H9 (cell line): ENCODE measurements around the gene FAM83E. TPM values are rescaled to one million over a fixed set of nuclear protein-coding genes. Genes with fewer than 3 reads are reported as not detected.

Experiments used
- DNase-seq: peaks from one replicate; pipeline ENCODE4 v3.0.0-alpha.2; 2017
- H2AFZ ChIP-seq: one replicate; pipeline ENCODE4 v1.6.1; 2013; ENCODE audit warnings: mild to moderate bottlenecking, low read length, control low read depth, moderate library complexity
- H2AK5ac ChIP-seq: 2 replicates; pipeline ENCODE4 v1.6.1; 2013; ENCODE audit warnings: low read length, control low read depth, mixed read lengths; ENCODE audit not compliant: insufficient read length
- H2BK120ac ChIP-seq: one replicate; pipeline ENCODE4 v1.6.1; 2013; ENCODE audit warnings: low read depth, mild to moderate bottlenecking, low read length, control low read depth, inconsistent platforms; ENCODE audit not compliant: poor library complexity, severe bottlenecking
- H2BK12ac ChIP-seq: 2 replicates; pipeline ENCODE4 v1.6.1; 2013; ENCODE audit warnings: low read length, control low read depth, mixed read lengths, low read depth; ENCODE audit not compliant: insufficient read length
- H2BK15ac ChIP-seq: 2 replicates; pipeline ENCODE4 v1.6.1; 2013; ENCODE audit warnings: low read depth, low read length, control low read depth
- H2BK20ac ChIP-seq: one replicate; pipeline ENCODE4 v1.6.1; 2013; ENCODE audit warnings: low read depth, mild to moderate bottlenecking, low read length, control low read depth, inconsistent platforms; ENCODE audit not compliant: poor library complexity, severe bottlenecking
- H2BK5ac ChIP-seq: 2 replicates; pipeline ENCODE4 v1.6.1; 2013; ENCODE audit warnings: low read length, control low read depth, mixed read lengths; ENCODE audit not compliant: insufficient read length
- H3K14ac ChIP-seq: 2 replicates; pipeline ENCODE4 v1.6.1; 2013; ENCODE audit warnings: low read length, control low read depth; ENCODE audit not compliant: insufficient read depth
- H3K18ac ChIP-seq: 2 replicates; pipeline ENCODE4 v1.6.1; 2013; ENCODE audit warnings: low read depth, mild to moderate bottlenecking, mixed read lengths, low read length, control low read depth; ENCODE audit not compliant: insufficient read length
- H3K23ac ChIP-seq: 2 replicates; pipeline ENCODE4 v1.6.1; 2013; ENCODE audit warnings: low read length, control low read depth, mixed read lengths, low read depth; ENCODE audit not compliant: insufficient read length
- H3K23me2 ChIP-seq: 2 replicates; pipeline ENCODE4 v1.6.1; 2013; ENCODE audit warnings: low read depth, mild to moderate bottlenecking, mixed read lengths, low read length, control low read depth; ENCODE audit not compliant: insufficient read length, poor library complexity, severe bottlenecking
- H3K27ac ChIP-seq: 2 replicates; pipeline ENCODE4 v1.5.1; 2013; ENCODE audit warnings: low read length, control low read depth, mixed read lengths, low read depth; ENCODE audit not compliant: insufficient read length
- H3K27me3 ChIP-seq: 2 replicates; pipeline ENCODE4 v1.6.1; 2013; ENCODE audit warnings: low read length, control low read depth, inconsistent platforms; ENCODE audit not compliant: insufficient read depth
- H3K4ac ChIP-seq: 2 replicates; pipeline ENCODE4 v1.6.1; 2013; ENCODE audit warnings: low read depth, mild to moderate bottlenecking, control low read depth, inconsistent platforms, low read length, moderate library complexity
- H3K4me1 ChIP-seq: 2 replicates; pipeline ENCODE4 v1.6.1; 2013; ENCODE audit warnings: low read length, control low read depth, inconsistent platforms; ENCODE audit not compliant: insufficient read depth
- H3K4me2 ChIP-seq: 2 replicates; pipeline ENCODE4 v1.6.1; 2013; ENCODE audit warnings: low read length, control low read depth, mixed read lengths; ENCODE audit not compliant: insufficient read length, insufficient read depth
- H3K56ac ChIP-seq: 2 replicates; pipeline ENCODE4 v1.6.1; 2013; ENCODE audit warnings: low read depth, mild to moderate bottlenecking, mixed read lengths, low read length, control low read depth; ENCODE audit not compliant: insufficient read length
- H3K79me1 ChIP-seq: 2 replicates; pipeline ENCODE4 v1.6.1; 2013; ENCODE audit warnings: low read depth, mild to moderate bottlenecking, moderate library complexity, low read length, control low read depth, inconsistent platforms; ENCODE audit not compliant: insufficient read depth, poor library complexity, severe bottlenecking
- H3K79me2 ChIP-seq: 2 replicates; pipeline ENCODE4 v1.6.1; 2013; ENCODE audit warnings: low read length, control low read depth, inconsistent platforms; ENCODE audit not compliant: insufficient read depth
- H3K9ac ChIP-seq: 2 replicates; pipeline ENCODE4 v1.6.1; 2013; ENCODE audit warnings: low read length, control low read depth, mixed read lengths; ENCODE audit not compliant: insufficient read length; ENCODE audit errors: extremely low read depth
- H3K9me3 ChIP-seq: one replicate; pipeline ENCODE4 v1.6.1; 2013; ENCODE audit warnings: low read depth, low read length, inconsistent platforms; ENCODE audit not compliant: control insufficient read depth
- H3T11ph ChIP-seq: one replicate; pipeline ENCODE4 v1.6.1; 2013; ENCODE audit warnings: mild to moderate bottlenecking, low read length, control low read depth, inconsistent platforms
- H4K20me1 ChIP-seq: one replicate; pipeline ENCODE4 v1.6.1; 2013; ENCODE audit not compliant: control insufficient read depth, insufficient read length, insufficient read depth
- H4K5ac ChIP-seq: 2 replicates; pipeline ENCODE4 v1.6.1; 2013; ENCODE audit warnings: low read depth, mild to moderate bottlenecking, mixed read lengths, low read length, control low read depth; ENCODE audit not compliant: insufficient read length
- H4K8ac ChIP-seq: replicated peaks from 2 replicates; pipeline ENCODE4 v1.6.1; 2013; ENCODE audit warnings: low read length, control low read depth, mixed read lengths, low read depth; ENCODE audit not compliant: insufficient read length
- H4K91ac ChIP-seq: 2 replicates; pipeline ENCODE4 v1.6.1; 2013; ENCODE audit warnings: low read depth, mild to moderate bottlenecking, moderate library complexity, mixed read lengths, low read length, control low read depth; ENCODE audit not compliant: insufficient read length
- H3K27ac Mint-ChIP-seq, 3 experiments: 2 replicates in 2 of 3; 3 replicates in 1 of 3; pipeline ENCODE4 v1.8.0; 2020 to 2021; ENCODE audit warnings: mixed read lengths in 3 of 3, mild to moderate bottlenecking in 1 of 3, moderate library complexity in 1 of 3
- H3K27me3 Mint-ChIP-seq: 2 replicates; pipeline ENCODE4 v1.8.0; 2021; ENCODE audit warnings: low read depth, mild to moderate bottlenecking, moderate library complexity, mixed read lengths
- H3K36me3 Mint-ChIP-seq, 3 experiments: 2 replicates in 2 of 3; 3 replicates in 1 of 3; pipeline ENCODE4 v1.8.0; 2020 to 2021; ENCODE audit warnings: low read depth in 3 of 3, mixed read lengths in 3 of 3; ENCODE audit not compliant: insufficient read depth in 1 of 3
- H3K4me1 Mint-ChIP-seq, 2 experiments: 2 replicates each; pipeline ENCODE4 v1.8.0; 2020; ENCODE audit warnings: mixed read lengths in 2 of 2
- H3K4me3 Mint-ChIP-seq, 2 experiments: 2 replicates in 1 of 2; 3 replicates in 1 of 2; pipeline ENCODE4 v1.8.0; 2020 to 2021; ENCODE audit warnings: mild to moderate bottlenecking in 2 of 2, mixed read lengths in 2 of 2, moderate library complexity in 1 of 2
- H3K9me3 Mint-ChIP-seq, 2 experiments: 2 replicates in 1 of 2; 3 replicates in 1 of 2; pipeline ENCODE4 v1.8.0; 2020; ENCODE audit warnings: mild to moderate bottlenecking in 2 of 2, mixed read lengths in 2 of 2, moderate library complexity in 1 of 2
- WGBS: extraction: QIAGEN DNeasy Blood & Tissue Kit; methylation state at CpG from one replicate; pipeline ENCODE4 v1.1.7; 2013; ENCODE audit warnings: missing lambda C conversion rate, low lambda C conversion rate, mixed read lengths; ENCODE audit not compliant: insufficient read length; ENCODE audit errors: extremely low coverage; 5-methylcytosine and 5-hydroxymethylcytosine counted together
- total RNA-seq: library from RNA; stranded (reverse); gene quantifications from 2 replicates; pipeline ENCODE4 v1.2.1, GENCODE V29; 2021
- TF ChIP-seq, protein P1 (sequence below): fragments of 200-600 bp; sonication (generic); conservative IDR thresholded peaks from 3 replicates; pipeline ENCODE4 v1.8.0; 2021; ENCODE audit warnings: antibody characterized with exemption, mild to moderate bottlenecking

Gene FAM83E
- total RNA-seq, 1 experiment from 2014 or later, result 9.2 TPM

DNA sequence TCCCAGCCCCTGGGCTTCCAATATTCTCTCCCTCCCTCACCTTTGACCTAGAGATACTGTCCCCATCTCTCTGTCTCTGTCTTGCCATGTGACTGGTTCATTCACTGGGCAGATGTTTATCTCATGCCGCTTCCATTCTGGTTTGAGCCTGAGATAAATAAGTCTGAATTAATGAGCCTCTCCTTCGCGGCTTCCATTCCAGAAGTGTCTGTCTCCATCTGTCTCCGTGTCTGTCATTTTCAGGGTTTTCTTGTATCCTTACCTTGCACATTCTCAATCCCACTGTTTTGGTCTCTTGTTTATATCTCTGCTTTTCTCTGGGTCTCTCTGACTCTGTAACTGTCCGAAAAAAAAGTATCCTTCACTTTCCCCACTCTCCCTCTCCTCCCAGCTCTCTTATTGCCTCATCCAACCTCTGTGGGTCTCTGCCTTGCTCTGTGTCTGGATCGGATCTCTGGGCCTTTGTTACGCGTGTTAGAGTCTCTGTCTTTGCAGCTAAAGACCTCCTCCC lies 8.7 kb upstream of the FAM83E start:
- H3K14ac ChIP-seq, result peak overlapping the region; percentile 66; the same call in 1 of the 2 replicates
- no peak overlapping the region; the same call in 1 of the 2 replicates for H3K4ac ChIP-seq
- no peak overlapping the region for H3K56ac ChIP-seq
- Mint-ChIP-seq H3K4me1 (peaks cover 31 to 33% of the 10 kb centered on the region in 2 experiments), H3K9me3 (no peaks in the 10 kb centered on the region; a peak in 1 of 5 replicates), H3K27me3 (no peaks in the 10 kb centered on the region), H3K27ac (peak overlapping the region; percentile 96 to 98 (median 97)), H3K36me3 (peaks cover 8 to 26% (median 23%) of the 10 kb centered on the region in 3 experiments), H3K4me3 (peak overlapping the region; percentile 86 to 88)
- no peak overlapping the region for H3T11ph ChIP-seq
- peak overlapping the region; percentile 88 for H3K4me2 ChIP-seq
- H4K91ac ChIP-seq, result no peak overlapping the region
- peak overlapping the region; percentile 64 for H3K18ac ChIP-seq
- H3K79me1 ChIP-seq, result no peaks in the 10 kb centered on the region
- H3K23ac ChIP-seq, result no peak overlapping the region
- no peaks in the 10 kb centered on the region for H4K20me1 ChIP-seq
- no peaks in the 10 kb centered on the region for H3K27me3 ChIP-seq
- H3K79me2 ChIP-seq, result peaks cover 7% of the 10 kb centered on the region
- peak overlapping the region; percentile 81 for H3K9ac ChIP-seq
- whole genome bisulfite sequencing, result no CpG with 5 or more reads among the region's 8 CpGs
- TF ChIP-seq, protein P1, sequence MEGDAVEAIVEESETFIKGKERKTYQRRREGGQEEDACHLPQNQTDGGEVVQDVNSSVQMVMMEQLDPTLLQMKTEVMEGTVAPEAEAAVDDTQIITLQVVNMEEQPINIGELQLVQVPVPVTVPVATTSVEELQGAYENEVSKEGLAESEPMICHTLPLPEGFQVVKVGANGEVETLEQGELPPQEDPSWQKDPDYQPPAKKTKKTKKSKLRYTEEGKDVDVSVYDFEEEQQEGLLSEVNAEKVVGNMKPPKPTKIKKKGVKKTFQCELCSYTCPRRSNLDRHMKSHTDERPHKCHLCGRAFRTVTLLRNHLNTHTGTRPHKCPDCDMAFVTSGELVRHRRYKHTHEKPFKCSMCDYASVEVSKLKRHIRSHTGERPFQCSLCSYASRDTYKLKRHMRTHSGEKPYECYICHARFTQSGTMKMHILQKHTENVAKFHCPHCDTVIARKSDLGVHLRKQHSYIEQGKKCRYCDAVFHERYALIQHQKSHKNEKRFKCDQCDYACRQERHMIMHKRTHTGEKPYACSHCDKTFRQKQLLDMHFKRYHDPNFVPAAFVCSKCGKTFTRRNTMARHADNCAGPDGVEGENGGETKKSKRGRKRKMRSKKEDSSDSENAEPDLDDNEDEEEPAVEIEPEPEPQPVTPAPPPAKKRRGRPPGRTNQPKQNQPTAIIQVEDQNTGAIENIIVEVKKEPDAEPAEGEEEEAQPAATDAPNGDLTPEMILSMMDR, result no peak
- peaks cover 3% of the 10 kb centered on the region; the same call in 1 of the 2 replicates for H3K4me1 ChIP-seq
- no peak for DNase-seq
- no peaks in the 10 kb centered on the region for H3K9me3 ChIP-seq
- H2BK5ac ChIP-seq, result no peak overlapping the region
- H2BK20ac ChIP-seq, result no peak overlapping the region
- peaks cover 13% of the 10 kb centered on the region for H3K23me2 ChIP-seq
- H2AK5ac ChIP-seq, result no peak overlapping the region
- H4K5ac ChIP-seq, result peak overlapping the region; percentile 20
- H2BK12ac ChIP-seq, result peak overlapping the region; percentile 24
- H2AFZ ChIP-seq, result no peak overlapping the region
- H3K27ac ChIP-seq, result peak overlapping the region; percentile 64
- H4K8ac ChIP-seq, result peak overlapping the region; percentile 24
- no peak overlapping the region for H2BK120ac ChIP-seq
- H2BK15ac ChIP-seq, result no peak overlapping the region
